Stimulated activated CD8-positive, alpha-beta memory T cell treated with anti-CD3 and anti-CD28 coated beads, Interleukin-7, amount 100 ng/mL, for 48 hours (primary cell): ENCODE measurements around the gene PEX5L.
"Not testable (repeated sequence)": the region's sequence is repeated elsewhere in the genome, so short reads cannot be mapped to it uniquely, and the experiment has no call there.

Source experiments
- DNase-seq, 2 donors: peaks; one replicate each; pipeline ENCODE4 v3.0.0-alpha.2; 2020; ENCODE audit warnings: low read depth in 1 of 2; ENCODE audit errors: extremely low read depth in 1 of 2

Gene PEX5L

DNA sequence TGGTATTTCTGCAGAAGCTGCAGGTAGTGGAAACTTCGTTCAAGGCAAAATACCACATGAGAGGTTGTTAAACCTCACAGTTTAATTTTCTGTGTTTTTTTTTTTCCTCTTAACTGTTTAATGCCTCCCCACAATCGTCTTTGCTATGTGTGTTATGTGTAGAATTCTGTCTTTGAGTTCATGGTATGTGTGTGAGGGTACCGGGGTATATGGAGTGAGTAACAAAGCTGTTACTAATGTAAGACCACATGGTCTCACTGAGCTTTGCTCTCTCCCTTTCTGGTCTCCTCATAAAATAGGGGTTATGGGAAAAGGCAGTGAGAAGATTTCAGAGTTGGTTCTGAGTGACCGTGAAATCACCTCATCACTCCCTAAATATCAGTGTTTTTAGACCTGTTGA lies 240.3 kb downstream of the PEX5L start:
- DNase-seq, result no peak

DNA sequence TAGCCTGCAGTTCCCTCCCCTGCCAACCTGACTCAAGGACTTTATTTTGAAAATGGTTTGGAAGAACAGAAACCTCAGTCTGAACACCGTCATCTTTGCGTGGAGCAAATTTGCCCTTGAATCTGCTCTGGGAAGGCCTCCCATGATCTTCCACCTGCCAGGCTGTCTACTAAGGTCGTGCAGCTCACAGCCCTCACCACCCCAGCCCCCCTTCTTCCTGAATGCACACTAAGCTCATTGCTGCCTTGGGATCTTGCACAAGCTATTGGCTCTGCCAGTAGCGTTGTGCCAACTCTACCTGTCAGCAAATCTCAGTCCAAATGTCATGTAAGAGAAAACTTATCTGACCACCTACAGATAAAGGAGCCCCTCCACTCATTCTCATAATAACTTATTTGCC lies 242.4 kb downstream of the PEX5L start:
- DNase-seq, result no peak

- DNase-seq, result no peak
Measured at GRCh38 chr3:179791793-179792192, 244.9 kb downstream of the PEX5L start.

GRCh38 chr3:179788996-179789395 lies 247.7 kb downstream of the PEX5L start:
- no peak for DNase-seq

DNA sequence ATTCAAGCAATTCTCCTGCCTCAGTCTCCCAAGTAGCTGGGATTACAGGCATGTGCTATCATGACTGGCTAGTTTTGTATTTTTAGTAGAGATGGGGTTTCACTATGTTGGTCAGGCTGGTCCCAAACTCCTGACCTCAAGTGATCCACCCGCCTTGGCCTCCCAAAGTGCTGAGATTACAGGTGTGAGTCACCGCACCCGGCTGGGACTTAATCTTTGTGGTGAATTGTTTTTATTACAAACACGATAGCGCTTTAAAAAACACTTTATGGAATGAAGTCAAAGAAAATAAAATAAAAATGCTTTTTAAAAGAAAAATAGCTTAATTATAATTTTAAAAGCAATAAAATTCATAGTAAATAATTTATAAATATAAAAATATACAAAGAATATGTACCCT lies 253.9 kb downstream of the PEX5L start:
- DNase-seq, result not testable (repeated sequence)

DNA sequence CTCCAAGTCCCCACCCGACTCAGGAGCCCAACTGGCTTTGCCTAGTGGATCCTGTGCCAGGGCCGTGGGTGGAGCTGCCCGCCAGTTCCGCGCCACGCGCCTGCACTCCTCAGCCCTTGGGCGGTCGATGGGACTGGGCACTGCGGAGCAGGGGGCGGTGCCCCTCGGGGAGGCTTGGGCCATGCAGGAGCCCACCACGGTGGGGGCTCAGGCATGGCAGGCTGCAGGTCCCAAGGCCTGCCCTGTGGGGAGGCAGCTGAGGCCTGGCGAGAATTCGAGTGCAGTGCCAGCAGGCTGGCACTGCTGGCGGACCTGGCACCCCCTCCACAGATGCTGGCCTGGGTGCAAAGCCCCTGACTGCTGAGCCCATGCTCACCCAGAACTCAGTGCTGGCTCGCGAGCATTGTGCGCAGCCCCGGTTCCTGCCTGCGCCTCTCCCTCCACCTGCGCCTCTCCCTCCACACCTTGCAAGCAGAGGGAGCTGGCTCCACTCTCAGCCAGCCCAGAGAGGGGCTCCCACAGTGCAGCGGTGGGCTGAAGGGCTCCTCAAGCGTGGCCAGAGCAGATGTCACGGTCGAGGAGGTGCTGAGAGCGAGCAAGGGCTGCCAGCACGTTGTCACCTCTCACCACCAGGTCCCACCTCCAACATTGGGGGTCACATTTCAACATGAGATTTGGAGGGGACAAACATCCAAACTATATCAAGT lies 261.2 kb downstream of the PEX5L start:
- DNase-seq, result no peak

DNA sequence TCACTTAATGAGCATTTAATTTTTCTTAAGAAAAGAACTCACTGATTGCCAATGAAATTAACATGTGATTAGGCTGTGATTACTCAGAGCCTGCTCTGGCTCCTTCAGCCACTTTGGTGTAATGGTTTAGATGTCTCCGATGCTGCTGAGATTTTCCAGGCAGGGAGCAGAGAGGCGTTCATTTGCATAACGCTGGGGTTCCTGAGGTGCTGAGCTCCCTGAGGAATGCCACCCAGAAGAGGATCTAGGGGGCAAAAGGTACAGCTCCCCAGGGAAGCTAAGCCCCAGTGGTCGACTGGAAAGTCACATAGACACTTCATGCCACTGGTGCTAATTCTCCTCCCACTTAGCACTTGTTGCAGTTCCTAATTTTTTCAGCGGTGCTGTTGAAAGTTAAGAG lies 264.4 kb downstream of the PEX5L start:
- no peak for DNase-seq

- DNase-seq, result no peak
Measured at GRCh38 chr3:179771797-179772196, 264.9 kb downstream of the PEX5L start.

GRCh38 chr3:179769411-179770247 lies 267.1 kb downstream of the PEX5L start:
- no peak for DNase-seq

GRCh38 chr3:179768080-179768479 lies 268.7 kb downstream of the PEX5L start:
- DNase-seq, result no peak

DNA sequence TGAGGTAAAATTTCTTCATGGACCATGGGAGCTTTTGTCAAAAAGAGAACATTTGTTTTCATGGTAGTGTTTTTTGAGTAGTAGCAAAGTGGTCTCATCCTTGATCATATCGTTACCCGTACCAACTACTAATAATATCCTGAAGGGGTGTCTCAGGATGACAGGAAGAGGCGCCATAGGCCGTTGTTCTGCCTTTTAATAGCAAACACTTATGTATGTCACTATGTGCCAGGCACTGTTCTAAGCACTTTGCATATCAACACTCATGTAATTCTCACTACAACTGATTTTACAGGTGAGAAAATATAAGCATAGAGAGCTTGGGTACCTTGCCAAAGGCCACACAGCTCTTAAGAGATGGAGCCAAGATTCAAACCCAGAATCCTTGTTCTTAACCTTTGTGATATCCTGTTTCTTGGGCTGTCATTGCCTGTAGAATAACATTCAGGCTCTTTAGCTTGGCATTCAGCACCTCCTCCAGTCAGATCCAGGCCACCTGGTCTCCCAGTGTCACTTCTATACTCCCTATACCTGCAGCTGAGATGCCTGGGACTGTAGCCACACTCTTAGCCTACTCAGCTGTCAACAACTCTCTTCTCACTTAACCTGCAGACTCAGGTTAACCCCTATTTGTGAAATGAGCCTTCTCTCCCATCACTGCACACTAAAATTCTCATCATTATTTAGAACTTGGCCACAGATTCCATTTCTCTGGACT lies 270.2 kb downstream of the PEX5L start:
- no peak for DNase-seq

DNA sequence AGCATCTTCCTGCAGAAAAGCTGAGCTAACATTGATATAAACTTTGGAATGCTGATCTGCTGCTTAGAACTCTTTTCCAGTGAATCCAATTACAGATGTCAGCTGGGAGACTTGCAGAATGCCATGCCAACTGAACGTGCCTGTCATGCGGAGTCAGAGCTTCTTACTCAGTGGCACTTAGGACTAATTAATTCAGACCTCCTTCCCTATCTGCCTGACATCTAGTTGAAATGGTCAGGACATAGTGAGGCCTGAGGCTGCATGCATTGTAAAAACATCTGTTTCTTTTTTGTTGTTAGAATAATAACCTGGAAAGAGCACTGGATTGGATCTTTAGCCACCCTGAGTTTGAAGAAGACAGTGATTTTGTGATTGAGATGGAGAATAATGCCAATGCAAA lies 271.3 kb downstream of the PEX5L start:
- no peak for DNase-seq

- no peak for DNase-seq
Measured at GRCh38 chr3:179760944-179761343, 275.8 kb downstream of the PEX5L start.

- no peak for DNase-seq
Measured at GRCh38 chr3:179750720-179751328, 285.9 kb downstream of the PEX5L start.

GRCh38 chr3:179745716-179746115 lies 291.0 kb downstream of the PEX5L start:
- DNase-seq, result no peak

- DNase-seq, result no peak
Measured at GRCh38 chr3:179745079-179745478, 291.7 kb downstream of the PEX5L start.
